NCI-H128 (cell line): ENCODE data around the gene EFHD2.
"Not testable (repeated sequence)": the region's sequence is repeated elsewhere in the genome, so short reads cannot be mapped to it uniquely, and the experiment has no call there.

Experiments used
- DNase-seq: peaks from one replicate; lab custom pipeline; 2025; ENCODE audit not compliant: unreplicated experiment; lab: John Stamatoyannopoulos, UW

The EFHD2 gene

GRCh38 chr1:15409388-15410222 lies at the start of gene EFHD2:
EFHD2 (plus strand) TSS chr1:15409888; CDS start chr1:15409972, 84 bp downstream.
- DNase-seq: peak; percentile 84

- no peak for DNase-seq
These were observed 49.0 kb upstream of the EFHD2 start for GRCh38 chr1:15360700-15361099.

DNA sequence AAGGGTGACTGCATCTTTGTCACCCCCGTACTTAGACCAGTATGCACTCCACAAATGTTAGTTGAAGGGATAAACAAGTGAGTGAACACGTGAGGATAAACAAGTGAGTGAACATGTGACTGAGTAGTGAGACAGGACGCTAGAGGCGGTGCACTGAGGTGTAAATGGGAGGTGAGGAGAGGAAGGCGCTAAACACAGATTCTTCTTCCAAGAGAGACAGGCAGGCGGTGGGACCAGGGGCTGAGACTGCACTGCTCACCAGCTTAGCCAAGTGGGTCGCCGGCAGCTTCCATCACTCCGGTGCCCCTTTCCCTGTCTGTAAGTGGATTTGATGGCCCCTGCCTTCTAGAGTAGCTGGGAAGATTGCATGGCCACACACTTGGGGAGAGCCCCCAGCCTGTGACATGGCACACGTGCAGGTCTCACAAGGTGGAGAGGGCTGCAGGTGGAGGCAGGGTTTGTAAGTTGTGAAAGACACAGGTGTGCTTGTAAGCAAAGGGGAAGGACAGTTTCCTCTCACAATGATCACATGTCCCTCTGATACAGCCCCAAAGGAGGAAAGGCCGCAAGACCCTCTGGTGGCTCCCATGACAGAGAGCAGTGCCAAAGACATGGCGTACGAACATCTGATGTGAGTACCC lies 47.5 kb upstream of the EFHD2 start:
- DNase-seq: no peak

- DNase-seq: no peak
These were observed 47.0 kb upstream of the EFHD2 start for GRCh38 chr1:15362737-15363128.

GRCh38 chr1:15364740-15365139 lies 44.9 kb upstream of the EFHD2 start:
- DNase-seq: no peak

- DNase-seq: no peak
These were observed 40.8 kb upstream of the EFHD2 start for GRCh38 chr1:15368888-15369287.

DNA sequence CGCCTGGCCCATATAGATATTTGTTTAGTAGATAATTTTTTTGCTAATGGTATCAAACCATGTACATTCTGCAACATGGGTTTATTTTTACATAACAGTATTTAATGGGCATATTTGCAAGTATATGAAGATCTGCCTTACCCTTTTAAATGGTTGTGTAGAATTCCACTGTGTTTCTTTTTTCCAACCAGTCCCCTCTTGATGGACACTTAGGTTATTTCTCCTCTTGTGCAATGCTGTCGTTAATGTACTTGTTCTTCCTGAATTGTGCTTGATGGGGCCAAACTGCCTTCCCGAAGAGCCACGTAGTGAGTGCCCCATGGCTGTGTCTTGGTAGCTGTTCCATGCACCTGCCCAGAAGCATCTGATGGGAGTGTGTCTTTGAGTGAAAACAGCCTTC lies 39.4 kb upstream of the EFHD2 start:
- no peak for DNase-seq

GRCh38 chr1:15370781-15371520 lies 38.7 kb upstream of the EFHD2 start:
- no peak for DNase-seq

DNA sequence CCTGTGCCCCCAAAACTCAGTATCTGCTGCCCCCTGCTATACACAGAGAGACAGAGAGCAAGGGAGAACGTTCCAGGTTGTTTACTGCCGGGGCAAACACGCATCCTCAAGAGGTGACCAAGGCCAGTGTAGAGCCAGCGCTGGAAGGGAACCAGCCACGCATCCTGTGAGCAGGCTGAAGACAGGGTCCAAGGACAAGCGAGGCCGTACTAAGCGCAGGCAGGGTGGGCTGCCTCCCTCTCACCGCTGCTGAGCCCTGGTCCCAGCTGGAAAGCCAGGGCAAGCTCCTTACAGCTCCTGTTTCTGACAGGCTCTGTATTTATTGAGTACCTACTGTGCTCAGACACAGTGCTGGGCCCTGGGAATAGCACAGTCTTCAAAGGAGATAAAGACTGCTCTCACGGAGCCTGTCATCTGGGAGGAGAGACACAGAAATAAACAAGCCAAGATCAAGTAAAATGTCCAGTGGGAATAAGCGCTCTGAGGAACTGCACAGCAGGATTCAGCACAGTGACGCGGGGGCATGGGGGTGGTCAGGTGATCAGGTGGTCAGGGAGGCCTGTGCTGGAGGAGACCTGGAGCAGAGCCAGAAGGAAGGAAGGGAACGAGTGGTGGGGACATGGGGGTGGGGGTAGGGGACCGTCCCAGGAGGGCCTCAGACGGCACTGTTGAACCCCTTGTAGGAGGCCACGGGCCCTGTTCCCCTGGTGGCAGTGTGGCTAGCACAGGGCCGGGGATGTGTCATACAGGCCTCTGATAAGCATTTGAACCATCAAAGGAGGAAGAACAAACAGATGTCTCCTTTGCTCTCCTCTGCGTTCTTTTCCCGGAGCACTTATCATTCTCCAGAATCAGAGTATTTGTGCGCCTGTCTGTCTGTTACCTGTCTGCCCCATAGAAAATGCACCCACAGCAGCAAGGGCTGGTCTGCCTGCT lies 37.8 kb upstream of the EFHD2 start:
- no peak for DNase-seq

DNA sequence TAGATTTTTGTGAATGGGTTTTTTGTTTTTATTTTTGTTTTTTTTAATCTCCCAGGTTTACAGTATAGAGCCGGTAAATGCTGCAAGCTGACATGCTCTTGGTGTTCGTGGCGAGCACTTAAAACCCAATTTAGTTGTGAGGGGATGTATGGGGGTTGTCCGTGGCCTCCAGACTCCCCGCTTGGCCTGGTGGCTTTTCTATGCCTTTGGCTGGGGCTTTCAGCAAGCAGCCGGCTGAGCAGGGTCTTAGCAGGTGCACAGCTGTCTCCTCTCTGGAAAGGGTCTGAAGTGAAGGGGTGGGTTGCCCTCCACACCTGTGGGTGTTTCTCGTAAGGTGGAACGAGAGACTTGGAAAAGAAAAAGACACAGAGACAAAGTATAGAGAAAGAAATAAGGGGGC lies 31.0 kb upstream of the EFHD2 start:
- DNase-seq: no peak

GRCh38 chr1:15379151-15379550 lies 30.5 kb upstream of the EFHD2 start:
- DNase-seq: not testable (repeated sequence)

DNA sequence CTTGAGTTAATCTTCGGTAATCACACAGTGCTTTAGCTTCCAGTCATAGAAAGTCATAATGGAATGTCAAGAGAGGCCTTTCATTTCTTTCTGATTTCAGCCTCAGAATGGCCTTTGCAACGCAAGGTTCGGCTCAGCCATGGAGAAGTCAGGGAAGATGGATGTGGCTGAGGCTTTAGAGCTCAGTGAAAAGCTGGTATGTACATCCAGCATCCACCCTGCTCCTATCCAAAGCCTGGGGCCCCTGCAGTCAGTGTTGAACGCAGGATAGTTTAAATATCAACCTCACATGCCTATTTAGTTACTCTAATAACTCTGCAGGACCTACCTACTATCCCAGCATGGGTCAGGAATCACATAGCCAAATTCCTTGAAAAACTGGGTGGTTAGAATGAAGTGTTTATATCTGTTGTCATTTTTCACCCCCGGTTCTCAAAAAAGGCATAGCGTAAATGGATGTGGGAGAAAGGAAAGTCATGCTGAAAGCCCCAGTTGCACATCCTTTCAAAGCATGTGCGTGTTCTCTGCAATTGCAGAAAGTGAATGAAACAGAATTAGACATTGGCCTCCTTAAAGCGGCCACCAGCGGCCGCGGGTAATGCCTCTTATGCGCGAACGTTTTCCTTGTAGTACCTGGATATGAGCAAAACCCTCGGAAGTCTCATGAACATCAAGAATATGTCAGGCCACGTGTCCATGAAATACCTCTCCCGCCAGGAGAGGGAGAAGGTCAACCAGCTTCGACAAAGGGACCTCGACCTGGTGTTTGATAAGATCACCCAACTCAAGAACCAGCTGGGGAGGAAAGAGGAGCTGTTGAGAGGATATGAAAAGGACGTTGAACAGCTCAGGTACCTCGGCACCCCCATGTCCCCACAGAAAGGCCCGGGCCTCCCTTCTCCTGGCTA lies 28.8 kb upstream of the EFHD2 start:
- DNase-seq: no peak

- no peak for DNase-seq
These were observed 27.9 kb upstream of the EFHD2 start for GRCh38 chr1:15381805-15382204.

DNA sequence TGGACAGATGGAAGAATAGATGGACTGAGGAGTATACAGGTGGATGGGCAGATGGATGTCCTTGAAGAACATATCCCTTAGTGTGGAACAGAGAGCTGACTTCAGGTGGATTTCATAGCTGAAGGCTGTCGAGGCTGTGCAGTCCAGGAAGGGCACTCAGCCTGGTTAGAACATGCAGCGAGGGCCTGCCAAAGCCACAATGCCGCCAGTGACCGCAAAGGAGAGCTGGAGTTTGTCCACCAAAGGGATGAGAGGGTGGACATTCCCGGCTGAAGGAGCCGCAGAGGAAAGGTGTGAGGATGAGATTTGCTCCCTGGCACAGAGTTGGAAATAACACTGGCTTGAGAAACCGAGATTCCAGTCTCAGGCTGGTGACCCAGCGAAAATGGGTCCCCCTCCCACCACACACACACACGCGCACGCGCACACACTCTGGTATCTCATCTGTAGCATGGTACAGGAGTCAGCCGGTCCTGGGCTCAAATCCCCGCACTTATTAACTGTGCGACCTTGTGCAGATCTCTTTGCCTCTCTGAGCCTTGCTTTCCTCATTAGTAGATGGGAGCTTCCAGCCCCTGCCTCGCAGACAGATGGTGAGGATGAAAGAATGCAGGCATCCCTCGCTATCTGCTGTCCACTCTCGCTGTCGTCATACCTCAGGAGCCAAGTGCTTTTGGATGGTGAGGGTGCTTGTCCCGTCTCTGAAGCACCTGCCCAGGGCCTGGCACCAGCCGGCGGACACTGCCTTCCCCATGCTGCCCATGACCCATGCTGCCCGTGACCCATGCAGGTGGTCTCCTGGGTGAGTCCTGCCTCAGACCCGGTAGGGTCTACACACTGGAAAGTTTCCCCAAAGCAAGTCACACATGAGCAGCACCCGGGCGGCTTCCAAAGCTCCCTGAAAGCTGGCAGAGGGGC lies 26.8 kb upstream of the EFHD2 start:
- no peak for DNase-seq

DNA sequence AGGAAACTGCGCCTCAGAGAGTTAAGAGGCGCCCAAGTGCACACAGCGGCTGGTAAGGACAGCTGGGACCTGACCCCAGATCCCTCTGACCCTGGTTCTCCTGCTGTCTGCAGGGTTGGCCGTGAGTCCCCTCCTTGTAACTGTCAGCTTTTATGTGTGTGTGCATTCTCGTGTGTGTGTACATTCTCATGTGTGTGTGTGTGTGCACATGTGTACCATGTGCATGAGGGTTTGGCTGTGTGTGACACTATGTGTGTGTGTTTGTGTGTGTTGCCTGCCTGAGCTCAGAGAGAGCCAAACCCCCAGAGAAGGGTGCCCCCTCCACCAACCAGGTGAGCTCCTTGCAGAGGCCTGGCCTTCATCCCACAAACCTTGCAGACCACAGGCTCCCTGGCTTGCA lies 25.9 kb upstream of the EFHD2 start:
- DNase-seq: no peak

GRCh38 chr1:15384301-15384901 lies 25.3 kb upstream of the EFHD2 start:
- DNase-seq: no peak

GRCh38 chr1:15385420-15385819 lies 24.3 kb upstream of the EFHD2 start:
- no peak for DNase-seq

GRCh38 chr1:15386164-15386749 lies 23.4 kb upstream of the EFHD2 start:
- DNase-seq: no peak
